Retinal pigment epithelial cell (primary cell): ENCODE data around the gene SFTPD.
A peak's percentile ranks its signal among the peaks of the same experiment; 100 is the strongest.

Source experiments
- DNase-seq: peaks from one replicate; pipeline ENCODE4 v3.0.0-alpha.2; 2010; ENCODE audit warnings: low read depth
- H3K4me3 ChIP-seq: 2 replicates; pipeline ENCODE4 v1.5.1; 2011; ENCODE audit warnings: mild to moderate bottlenecking, low read length, control low read depth, moderate library complexity
- CTCF ChIP-seq: conservative IDR thresholded peaks from 2 replicates; pipeline ENCODE4 v1.5.1; 2011; ENCODE audit warnings: low read depth, low read length, control low read depth, inconsistent platforms

Gene SFTPD

GRCh38 chr10:79932307-79932706 is 16.6 kb downstream of the SFTPD start:
- H3K4me3 ChIP-seq = no peak overlapping the region
- DNase-seq = no peak
- no peak for TF ChIP-seq CTCF

- no peak for DNase-seq
- TF ChIP-seq CTCF = no peak
- no peak overlapping the region for H3K4me3 ChIP-seq
These were observed 18.2 kb downstream of the SFTPD start for GRCh38 chr10:79930751-79931150.

DNA sequence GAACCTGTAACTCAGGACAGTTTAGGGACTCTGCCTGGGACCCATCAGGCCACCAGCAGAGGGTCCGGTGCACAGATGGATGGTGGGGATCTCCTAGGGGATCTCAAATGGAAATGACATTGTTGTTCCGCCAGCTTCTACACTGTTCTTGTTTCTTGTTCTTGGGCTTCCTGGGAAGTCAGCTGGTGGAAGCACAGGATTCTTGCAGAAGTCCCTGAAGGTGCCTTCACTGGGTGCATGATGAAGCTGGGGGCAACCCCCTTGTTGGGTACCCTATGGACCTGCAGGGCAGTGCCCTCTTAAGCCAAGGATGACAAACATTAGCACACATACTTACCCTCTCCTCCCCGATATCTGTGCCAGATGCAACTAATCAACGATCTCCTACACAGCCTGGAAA is 18.6 kb downstream of the SFTPD start:
- TF ChIP-seq CTCF = no peak
- no peak overlapping the region for H3K4me3 ChIP-seq
- no peak for DNase-seq

- no peak for DNase-seq
- peak; percentile 87 for TF ChIP-seq CTCF
- no peak overlapping the region for H3K4me3 ChIP-seq
These were observed 19.4 kb downstream of the SFTPD start for GRCh38 chr10:79929409-79929904.

DNA sequence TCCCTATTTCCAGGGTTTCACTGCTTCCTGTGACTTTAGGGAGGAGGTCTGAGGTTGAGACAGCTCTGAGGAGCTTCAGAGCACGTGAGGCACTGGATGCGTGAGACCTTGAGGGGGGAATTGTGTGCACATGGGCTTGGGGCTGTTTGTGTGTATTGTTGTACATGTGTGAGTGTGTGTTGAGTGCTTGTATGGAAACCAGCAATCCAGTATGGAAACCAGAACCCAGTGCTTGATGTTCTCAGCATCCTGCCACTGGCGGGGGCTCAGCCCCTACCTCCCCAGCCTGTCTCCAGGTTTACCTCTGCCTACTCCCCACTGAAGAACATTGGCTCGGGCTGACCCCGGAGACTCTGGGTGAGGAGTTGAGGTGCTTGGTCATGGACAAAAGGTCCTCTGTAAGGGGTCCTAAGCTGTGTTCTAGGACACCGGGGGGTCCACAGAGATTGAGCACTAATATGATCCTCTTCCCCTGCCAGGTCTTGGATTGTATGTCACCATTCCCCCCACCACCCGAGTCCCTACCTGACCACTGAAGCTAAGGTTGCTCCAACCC is 20.8 kb downstream of the SFTPD start:
- DNase-seq = no peak
- H3K4me3 ChIP-seq = no peak overlapping the region
- no peak for TF ChIP-seq CTCF

- no peak overlapping the region for H3K4me3 ChIP-seq
- no peak for TF ChIP-seq CTCF
- no peak for DNase-seq
These were observed 21.6 kb downstream of the SFTPD start for GRCh38 chr10:79927111-79927828.

DNA sequence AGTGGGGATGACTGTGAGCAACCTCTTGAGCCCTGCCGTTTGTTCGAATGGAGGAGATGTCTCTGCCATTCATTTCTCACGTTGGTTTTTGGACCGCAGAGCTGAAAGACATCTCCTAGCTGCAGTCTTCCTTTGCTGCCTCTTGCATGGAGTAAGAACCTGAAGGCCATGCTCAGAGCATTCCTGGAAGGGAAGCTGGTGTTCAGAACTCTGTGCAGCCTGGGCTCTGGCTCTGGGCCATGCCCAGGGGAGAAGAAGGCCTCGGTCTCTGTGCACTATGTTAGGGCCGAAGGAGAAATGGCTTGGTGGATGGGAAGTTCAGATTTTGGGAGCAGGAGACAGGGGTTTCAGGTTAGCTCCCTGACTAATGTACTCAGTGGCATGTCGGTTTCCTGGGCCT is 22.9 kb downstream of the SFTPD start:
- no peak for DNase-seq
- H3K4me3 ChIP-seq = no peak overlapping the region
- no peak for TF ChIP-seq CTCF
